Stimulated activated CD4-positive, alpha-beta T cell treated with anti-CD3 and anti-CD28 coated beads, Interleukin-4, amount 100 ng/mL, for 24 hours (primary cell): ENCODE data around the gene GRAP.
A peak's percentile ranks its signal among the peaks of the same experiment; 100 is the strongest.

Experiments used
- DNase-seq: peaks from one replicate; pipeline ENCODE4 v3.0.0-alpha.2; 2020

GRAP gene

DNA sequence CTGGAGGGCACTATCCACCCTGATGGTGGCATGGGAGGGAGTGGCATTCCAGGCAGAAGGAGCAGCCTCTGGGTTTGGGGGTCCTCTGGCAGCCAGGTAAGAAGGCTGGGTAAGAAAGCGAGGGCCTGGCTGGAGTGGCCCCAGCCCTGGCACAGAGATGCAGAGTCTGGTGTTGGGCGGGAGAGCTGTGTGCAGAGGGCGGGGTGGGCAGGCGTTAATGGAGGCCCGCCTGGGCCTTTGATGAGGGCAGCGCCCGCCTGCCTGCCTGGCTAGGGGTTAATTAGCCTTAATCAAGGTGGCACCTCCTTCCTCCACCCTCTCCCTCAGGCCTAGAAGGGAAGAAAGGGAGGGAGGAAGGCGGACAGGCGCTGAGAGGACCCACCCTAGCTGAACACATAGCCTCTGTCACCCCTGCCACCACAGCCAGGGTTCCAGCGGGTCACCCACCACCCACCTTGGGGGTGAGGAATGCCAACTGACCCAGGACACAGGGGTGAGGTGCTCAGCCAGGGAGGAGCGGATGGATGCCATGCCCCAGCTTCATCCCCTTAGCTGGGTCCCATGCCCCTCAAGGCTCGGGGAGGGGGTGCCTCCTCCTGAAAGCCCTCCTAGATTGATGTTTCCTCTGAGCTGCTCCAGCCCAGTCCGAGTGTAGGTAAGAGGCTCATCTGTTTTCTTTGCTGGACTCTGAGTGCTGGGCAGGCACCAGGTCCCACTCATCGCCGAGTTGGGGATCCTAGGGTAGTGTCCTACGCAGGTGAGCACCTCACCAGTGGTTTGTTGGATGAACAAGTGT is 28.8 kb downstream of the GRAP start:
- DNase-seq = no peak

DNA sequence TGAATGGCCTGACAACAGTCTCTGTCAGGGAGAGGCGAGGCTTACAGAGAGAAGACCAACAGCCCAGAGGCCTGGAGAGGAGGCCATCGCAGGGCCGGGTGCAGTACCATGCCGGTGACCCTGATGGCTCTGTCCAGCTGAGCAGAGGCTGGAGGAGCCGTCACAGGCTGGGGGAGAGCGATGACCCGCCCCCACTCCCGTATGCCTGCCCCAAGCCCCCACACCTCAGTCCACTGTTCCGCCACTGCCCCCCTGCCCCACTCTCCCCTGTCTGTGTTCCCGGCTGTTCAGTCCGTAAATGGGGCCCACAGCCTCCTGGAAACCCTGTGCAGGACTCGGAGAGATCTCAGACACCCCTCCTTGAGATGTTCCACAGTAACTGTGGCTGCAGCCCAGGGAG is 29.4 kb downstream of the GRAP start:
- no peak for DNase-seq

- DNase-seq = no peak
Observed at GRCh38 chr17:19016881-19017280, 29.9 kb downstream of the GRAP start.

DNA sequence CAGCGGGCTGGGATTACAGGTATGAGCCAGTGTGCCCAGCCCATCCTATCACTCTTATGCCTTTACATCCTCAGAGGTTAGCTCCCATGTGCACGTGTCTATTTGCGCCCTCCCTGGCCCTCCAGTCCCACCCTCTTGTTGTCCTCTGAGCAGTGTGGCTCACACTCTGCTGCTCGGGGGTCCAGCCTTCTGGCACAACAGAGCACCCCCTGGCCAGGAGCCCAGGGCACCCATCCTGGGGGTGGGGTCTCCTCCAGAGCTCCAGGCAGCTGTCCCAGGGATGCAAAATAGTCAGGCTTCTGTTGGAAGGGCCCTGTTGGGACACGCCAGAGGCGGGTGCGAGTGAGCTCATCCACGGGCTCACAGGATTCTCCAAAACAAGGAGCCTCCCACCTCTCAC is 30.5 kb downstream of the GRAP start:
- DNase-seq = no peak

DNA sequence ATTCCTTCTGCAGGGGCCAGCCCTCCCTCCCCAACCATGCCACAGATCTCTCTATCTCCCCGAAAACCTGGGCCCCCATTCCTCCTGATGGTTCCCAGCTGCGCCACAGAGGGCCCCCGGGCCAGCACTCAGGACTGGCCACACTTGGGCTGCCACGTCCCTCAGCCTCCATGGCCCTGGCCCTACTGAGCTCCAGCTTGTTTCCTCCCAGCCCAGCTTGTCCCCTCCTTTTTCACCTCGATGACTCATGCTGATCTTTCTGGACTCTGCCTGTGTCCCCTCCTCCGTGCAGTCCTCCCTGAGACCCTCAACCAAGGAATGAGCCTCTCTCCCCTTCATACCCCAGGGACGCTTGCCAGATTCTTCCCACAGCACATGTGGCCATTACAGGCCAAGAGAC is 31.3 kb downstream of the GRAP start:
- DNase-seq = no peak

DNA sequence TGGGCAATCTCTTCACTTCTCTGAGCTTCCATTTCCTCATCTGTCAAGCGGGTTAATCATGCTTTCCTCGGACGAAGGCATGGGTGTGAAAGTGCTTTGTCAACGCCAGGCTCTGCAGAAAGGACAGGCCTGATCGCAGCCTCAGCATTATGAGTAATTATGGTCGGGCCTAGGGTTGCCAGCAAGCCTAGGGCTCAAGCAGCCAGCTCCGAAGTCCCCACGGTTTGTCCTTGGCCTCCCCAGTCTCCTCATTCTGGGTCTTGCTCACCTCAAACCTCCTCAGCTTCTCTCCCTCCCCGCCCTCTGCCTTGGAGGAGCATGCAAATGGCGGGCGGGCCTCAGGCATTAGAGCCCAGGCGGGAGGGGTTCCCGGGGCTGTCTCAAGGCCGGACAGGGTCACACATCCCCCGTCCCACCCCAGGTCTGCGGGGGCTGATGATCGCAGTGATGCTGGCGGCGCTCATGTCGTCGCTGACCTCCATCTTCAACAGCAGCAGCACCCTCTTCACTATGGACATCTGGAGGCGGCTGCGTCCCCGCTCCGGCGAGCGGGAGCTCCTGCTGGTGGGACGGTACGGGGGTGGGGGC is 32.0 kb downstream of the GRAP start:
- no peak for DNase-seq

DNA sequence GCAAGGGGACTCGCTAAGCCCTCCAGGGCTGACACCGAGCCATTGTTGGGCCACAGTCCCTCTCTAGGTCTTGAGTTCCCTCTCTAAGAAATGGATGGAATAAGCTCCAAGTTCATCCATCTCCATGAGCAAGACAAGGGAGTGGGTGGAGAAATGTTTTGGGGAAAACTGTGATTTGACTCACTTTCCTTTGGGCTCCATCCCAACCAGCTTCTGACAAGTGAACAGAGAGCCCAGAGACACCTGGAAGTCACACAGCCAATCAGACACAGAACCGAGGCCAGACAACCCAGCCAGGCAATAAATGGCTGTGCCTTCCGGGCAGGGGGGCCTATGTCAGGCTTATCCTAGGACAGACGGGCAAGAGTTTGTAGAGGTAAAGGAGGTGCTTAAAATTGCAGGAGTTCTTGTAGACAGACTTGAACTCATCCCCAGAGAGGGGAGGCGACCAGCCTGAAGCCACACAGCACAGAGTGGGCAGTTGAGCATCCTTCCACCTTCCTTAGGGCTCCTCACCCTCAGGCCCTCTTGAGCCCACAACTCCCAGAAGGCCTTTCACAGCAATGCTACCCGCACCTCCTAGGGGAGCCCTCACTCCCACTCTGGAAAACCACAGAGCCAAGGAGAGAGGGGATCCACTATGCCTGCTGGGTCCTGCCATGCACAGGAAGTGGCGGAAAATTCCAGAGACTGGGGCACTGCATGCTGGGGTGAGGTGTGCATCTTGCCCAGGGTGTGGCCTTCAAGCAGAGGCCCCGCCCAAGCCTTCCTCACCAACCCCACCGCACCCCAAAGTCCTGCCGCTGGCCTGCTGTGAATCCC is 32.7 kb downstream of the GRAP start:
- DNase-seq = no peak

DNA sequence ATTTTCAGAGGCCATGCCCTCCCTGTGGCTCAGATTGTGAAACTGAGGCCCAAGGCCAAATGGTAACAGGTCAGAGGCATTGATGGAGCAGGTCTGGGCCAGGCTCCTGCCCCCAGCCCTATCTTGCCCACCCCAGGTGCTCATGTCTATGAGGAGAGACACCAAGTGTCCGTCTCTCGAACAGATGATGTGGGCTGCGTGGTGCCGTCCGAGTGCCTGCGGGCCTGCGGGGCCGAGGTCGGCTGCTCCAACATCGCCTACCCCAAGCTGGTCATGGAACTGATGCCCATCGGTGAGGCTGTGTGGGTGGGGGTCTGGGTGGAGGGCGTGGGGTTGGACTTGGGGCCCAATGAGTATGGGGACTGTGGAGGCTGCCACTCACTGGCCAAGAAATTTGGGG is 33.5 kb downstream of the GRAP start:
- no peak for DNase-seq

- DNase-seq = no peak
Observed at GRCh38 chr17:19012171-19013080, 34.3 kb downstream of the GRAP start.

- DNase-seq = no peak
Observed at GRCh38 chr17:19011581-19011980, 35.2 kb downstream of the GRAP start.

DNA sequence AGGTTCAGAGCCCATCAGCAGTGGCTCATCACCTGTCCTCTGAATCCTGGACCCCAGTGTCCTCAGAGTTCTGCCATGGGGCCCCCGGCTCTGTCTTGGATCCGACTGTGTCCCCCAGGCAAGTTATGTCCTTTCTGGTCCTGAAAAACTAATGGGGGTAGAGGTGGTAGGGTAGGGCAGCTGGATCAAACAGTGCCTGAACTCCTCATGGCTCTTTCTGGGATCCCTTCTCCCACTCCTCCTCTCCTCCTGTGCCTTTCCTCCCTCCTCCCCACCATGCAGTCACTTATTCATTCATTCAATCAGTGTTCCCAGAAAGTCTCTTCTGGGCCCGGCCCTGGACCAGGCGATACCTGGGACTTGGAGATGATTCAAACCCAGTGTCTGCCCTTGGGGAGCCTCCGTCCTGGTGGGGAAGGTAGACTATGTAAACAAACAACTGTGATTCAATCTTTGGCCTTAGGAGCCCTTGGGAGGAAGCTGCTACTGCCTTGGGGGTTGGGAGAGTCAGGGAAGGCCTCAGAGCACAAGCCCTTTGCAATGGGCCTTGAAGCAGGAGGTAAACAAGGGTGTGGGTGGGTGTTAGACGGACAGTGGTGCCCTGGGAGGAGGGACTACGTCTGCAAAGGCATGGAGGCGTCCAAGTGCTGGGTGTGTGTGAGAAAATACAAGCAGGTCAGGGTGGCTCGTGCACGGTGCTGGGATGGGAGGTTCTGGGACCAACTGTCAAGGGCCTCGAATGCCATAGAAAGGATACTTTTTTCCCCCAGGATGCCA is 35.8 kb downstream of the GRAP start:
- no peak for DNase-seq

DNA sequence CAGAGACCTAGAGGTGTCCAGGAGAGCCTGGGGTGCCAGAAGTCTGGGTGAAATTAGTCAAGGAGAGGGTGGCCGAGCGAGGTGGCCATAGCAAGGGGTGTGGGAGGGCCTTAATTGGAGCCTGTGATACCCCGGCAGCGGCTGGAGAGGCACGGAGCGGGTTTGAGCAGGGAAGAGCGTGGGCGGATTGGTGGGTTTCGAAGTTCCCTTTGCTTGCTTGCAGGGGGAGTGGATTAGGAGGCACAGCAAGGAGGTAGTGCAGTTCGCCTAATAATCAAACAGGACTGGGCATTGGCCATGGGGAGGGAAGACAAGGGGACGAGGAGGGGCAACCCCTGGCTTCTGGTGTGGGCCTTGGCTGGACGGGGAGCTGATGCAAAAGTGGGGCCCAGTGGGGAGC is 36.8 kb downstream of the GRAP start:
- DNase-seq = no peak

DNA sequence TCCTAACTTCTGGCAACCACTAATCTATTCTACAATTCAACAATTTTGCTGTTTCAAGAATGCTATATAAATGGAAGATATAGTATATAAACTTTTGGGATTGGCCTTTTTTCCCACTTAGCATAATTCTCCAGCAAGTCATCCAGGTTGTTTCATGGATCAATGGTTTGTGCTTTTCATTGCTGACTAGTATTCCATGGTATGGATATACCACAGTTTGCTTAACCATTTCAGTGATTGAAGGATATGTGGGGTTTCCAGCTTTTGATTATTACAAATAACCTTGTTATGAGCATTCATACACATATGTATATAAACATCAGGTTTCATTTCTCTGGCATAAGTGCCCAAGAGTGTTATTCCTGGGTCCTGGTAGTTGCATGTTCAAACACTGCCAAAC is 40.1 kb downstream of the GRAP start:
- DNase-seq = no peak

DNA sequence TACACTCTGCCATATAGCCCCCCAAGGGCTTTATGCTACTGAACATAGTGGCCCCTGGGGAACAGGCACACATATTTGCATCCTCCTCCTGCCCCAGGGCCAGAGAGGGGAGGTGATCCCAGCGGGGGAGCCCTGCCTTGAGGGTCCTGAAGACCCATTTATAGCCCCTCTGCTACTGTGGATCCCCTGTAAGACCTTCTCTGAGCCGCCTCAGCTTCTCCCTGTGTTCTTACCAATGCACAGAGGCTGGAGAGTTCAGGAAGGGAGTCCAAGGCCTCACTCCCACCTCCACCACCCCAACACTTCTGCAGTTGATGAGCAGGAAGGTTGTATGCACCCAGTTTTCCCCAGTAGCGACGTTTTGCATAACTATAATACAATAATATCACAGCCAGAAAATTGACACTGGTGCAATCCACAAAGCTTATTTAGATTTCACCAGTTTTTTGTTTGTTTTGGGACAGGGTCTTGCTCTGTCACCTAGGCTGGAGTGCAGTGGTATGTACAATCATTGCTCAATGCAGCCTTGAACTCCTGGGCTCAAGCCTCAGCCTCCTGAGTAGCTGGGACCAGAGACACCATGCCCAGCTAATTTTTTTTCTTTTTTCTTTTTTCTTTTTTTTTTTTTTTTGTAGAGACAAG is 40.8 kb downstream of the GRAP start:
- no peak for DNase-seq

- no peak for DNase-seq
Observed at GRCh38 chr17:19005137-19005773, 41.5 kb downstream of the GRAP start.

GRCh38 chr17:19004421-19005136 is 42.2 kb downstream of the GRAP start, which contains the start of gene FAM83G:
TSS of gene FAM83G (minus strand) at chr17:19004764. CDS start at chr17:19004041, 723 bp downstream.
- peak; percentile 92 for DNase-seq

DNA sequence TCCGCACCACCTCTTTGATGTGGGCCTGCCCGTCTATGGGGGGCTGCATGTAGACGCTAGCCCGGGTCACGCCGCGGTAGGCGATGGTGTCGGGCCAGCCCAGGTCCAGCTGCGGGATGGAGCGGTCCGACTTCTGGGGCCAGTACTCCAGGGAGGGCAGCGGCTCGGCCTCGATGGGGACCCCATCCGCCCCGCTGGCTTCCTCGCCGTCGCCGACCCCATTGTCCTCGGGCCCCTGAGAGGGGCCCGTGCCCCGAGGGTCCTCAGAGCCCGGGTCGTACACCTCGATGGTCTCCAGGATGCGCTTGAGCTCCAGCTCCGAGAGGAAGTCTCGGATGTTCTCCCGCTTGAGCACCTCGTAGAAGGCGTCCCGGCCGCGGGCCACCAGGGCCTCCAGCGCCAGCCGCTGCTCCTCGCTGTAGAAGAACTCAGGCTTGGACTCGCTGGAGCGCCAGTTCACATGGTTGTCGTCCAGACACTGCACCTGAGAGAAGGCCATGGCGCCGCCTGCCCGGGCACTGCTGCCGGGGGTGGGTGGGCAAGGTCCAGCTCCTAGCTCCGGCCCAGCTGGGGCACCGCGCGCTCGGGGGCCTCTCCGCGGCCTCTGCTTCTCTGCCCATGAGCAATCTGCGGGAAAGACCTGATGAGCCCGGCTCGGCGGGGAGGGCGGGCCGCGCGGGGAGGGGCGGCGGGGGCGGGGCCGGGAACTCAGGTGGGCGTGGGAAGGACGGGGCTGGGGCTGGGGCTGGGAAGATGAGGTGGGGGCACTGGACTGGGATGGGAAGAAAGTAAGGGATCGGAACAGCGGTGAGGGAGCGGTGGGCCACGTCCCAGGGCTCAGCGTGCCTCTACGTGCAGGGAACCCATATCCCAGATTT is 43.0 kb downstream of the GRAP start:
- DNase-seq = peak; percentile 50

DNA sequence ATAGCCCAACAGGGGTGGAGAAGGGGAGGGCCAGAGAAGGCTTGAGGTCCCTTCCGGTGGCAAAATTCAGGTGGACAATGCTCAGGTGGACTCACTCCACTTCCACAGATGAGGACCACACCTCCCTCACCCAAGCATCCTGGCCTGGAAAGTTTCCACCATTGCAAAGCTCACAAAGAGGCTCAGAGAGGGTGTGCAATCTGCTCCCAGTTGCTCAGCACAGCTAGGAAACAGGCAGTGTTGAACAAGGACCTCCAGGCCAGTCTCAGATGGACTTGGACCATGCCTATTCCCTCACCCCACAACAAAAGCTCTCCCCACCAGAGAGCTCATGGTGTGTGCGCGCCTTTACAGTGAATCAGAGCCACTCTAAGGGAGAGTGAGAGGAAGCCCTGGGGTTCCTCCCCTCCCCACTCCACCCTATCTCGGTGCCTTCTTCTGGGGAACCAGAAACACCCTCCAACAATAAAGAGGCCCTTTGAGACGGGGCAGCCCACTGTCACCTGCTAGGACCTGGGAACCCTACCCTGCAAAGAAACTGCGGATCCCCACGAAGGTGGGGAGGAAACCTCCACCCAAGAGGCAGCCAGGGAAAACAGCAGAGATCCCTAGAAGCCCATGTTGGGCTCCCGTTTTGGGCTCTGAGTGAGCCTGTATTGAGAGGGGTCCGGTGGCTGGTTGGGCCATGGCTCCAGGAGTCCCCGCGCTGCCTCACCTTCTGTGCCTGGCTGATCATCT is 43.8 kb downstream of the GRAP start:
- DNase-seq = no peak
